Endothelial cell of umbilical vein (primary cell): ENCODE measurements around the gene STRA8. TPM values are rescaled to one million over a fixed set of nuclear protein-coding genes. Genes with fewer than 3 reads are reported as not detected.

Experiments
- BruUV-seq: library from RNA; stranded (reverse); fragments of 400-500 nt; replicated peaks from 2 replicates; lab custom pipeline; 2021; lab: Mats Ljungman, UMichigan
- CTCF ChIA-PET: fragments of 300-600, 350-600 bp; sonication (Branson Sonifier 250); formaldehyde crosslinking; loops from one replicate; lab custom pipeline; 2021; ENCODE audit warnings: antibody characterized with exemption, inconsistent platforms; lab: Charles Lee
- POLR2A ChIA-PET: fragments of 300-600, 350-600 bp; sonication (Branson Sonifier 250); formaldehyde crosslinking; loops from one replicate; lab custom pipeline; 2021; ENCODE audit warnings: antibody characterized with exemption, inconsistent platforms; lab: Charles Lee
- DNase-seq: peaks from one replicate; pipeline ENCODE4 v3.0.0-alpha.2; 2011; ENCODE audit warnings: low read depth, low spot score
- FAIRE-seq: peaks from 2 replicates; lab custom pipeline; 2011; peaks lifted over from hg19 to GRCh38; lab: Jason Lieb, UNC
- H2AFZ ChIP-seq: 2 replicates; pipeline ENCODE4 v1.6.0; 2012; ENCODE audit warnings: low read depth, low read length, control low read depth, inconsistent platforms
- H3K27ac ChIP-seq: 2 replicates; pipeline ENCODE4 v1.5.1; 2011; ENCODE audit warnings: low read depth, mild to moderate bottlenecking, control low read depth, low read length, moderate library complexity; ENCODE audit not compliant: insufficient read depth
- H3K27me3 ChIP-seq, 2 experiments: 2 replicates each; pipeline versions ENCODE4 v1.6.0 to v1.6.1; 2011; ENCODE audit warnings: low read length in 2 of 2, mixed read lengths in 1 of 2; ENCODE audit not compliant: control insufficient read depth in 2 of 2, insufficient read depth in 2 of 2
- H3K36me3 ChIP-seq, 2 experiments: 2 replicates in 1 of 2; 3 replicates in 1 of 2; pipeline ENCODE4 v1.5.1; 2011; ENCODE audit warnings: low read length in 2 of 2, mild to moderate bottlenecking in 1 of 2, moderate library complexity in 1 of 2; ENCODE audit not compliant: control insufficient read depth in 2 of 2, insufficient read depth in 2 of 2; ENCODE audit errors: extremely low read depth in 1 of 2
- H3K4me1 ChIP-seq: 3 replicates; pipeline ENCODE4 v1.5.1; 2011; ENCODE audit warnings: mild to moderate bottlenecking, low read length; ENCODE audit not compliant: control insufficient read depth, insufficient read depth; ENCODE audit errors: extremely low read depth
- H3K4me2 ChIP-seq: 2 replicates; pipeline ENCODE4 v1.6.1; 2011; ENCODE audit warnings: low read length, control low read depth, mixed read lengths; ENCODE audit not compliant: insufficient read depth
- H3K4me3 ChIP-seq, 3 experiments: fragments of 200-600 bp in 1 of 3; sonication (generic), shearing (Covaris generic) in 1 of 3; replicated peaks in 1 of 3; 2 replicates each; pipeline ENCODE4 v1.5.1; 2011 to 2016; ENCODE audit warnings: control low read depth in 3 of 3, low read length in 3 of 3, mild to moderate bottlenecking in 2 of 3, inconsistent platforms in 1 of 3, low read depth in 1 of 3, moderate library complexity in 1 of 3; ENCODE audit not compliant: insufficient read depth in 1 of 3
- H3K79me2 ChIP-seq: 2 replicates; pipeline ENCODE4 v1.6.0; 2012; ENCODE audit warnings: low read length, inconsistent platforms; ENCODE audit not compliant: control insufficient read depth, insufficient read depth
- H3K9ac ChIP-seq: replicated peaks from 2 replicates; pipeline ENCODE3; 2011; ENCODE audit warnings: low read length, control low read depth; ENCODE audit not compliant: insufficient read depth; ENCODE audit errors: extremely low read depth
- H3K9me1 ChIP-seq: replicated peaks from 3 replicates; pipeline ENCODE4 v1.6.0; 2011; ENCODE audit warnings: mild to moderate bottlenecking, low read length; ENCODE audit not compliant: control insufficient read depth, insufficient read depth; ENCODE audit errors: extremely low read depth
- H3K9me3 ChIP-seq: replicated peaks from 2 replicates; pipeline ENCODE4 v1.5.1; 2012; ENCODE audit warnings: low read length, inconsistent platforms; ENCODE audit not compliant: control insufficient read depth, insufficient read depth
- H4K20me1 ChIP-seq: replicated peaks from 2 replicates; pipeline ENCODE3; 2011; ENCODE audit warnings: mild to moderate bottlenecking, low read length; ENCODE audit not compliant: control insufficient read depth, insufficient read depth; ENCODE audit errors: extremely low read depth
- CTCF ChIP-seq, 2 donors: IDR thresholded peaks; 1 replicate in 1 of 2; 2 replicates in 1 of 2; pipeline ENCODE4 v1.5.1; 2011; ENCODE audit warnings: low read length in 2 of 2, mild to moderate bottlenecking in 2 of 2, moderate library complexity in 2 of 2, control low read depth in 1 of 2, inconsistent platforms in 1 of 2, low read depth in 1 of 2; ENCODE audit not compliant: insufficient read depth in 1 of 2; ENCODE audit errors: extremely low read depth in 1 of 2
- EZH2 ChIP-seq: IDR thresholded peaks from 2 replicates; pipeline ENCODE4 v1.6.1; 2012; ENCODE audit warnings: borderline replicate concordance, low read depth, mild to moderate bottlenecking, moderate library complexity, low read length, inconsistent platforms; ENCODE audit not compliant: severe bottlenecking
- FOS ChIP-seq: IDR thresholded peaks from 2 replicates; pipeline ENCODE4 v1.6.1; 2011; ENCODE audit warnings: mild to moderate bottlenecking, low read length, moderate library complexity, borderline replicate concordance; ENCODE audit not compliant: insufficient read depth
- GATA2 ChIP-seq: IDR thresholded peaks from 2 replicates; pipeline ENCODE4 v1.7.0; 2011; ENCODE audit warnings: low read depth, mild to moderate bottlenecking, moderate library complexity, mixed read lengths, low read length; ENCODE audit not compliant: insufficient read length, insufficient read depth
- JUN ChIP-seq: IDR thresholded peaks from 2 replicates; pipeline ENCODE4 v1.6.1; 2011; ENCODE audit warnings: borderline replicate concordance, low read depth; ENCODE audit not compliant: insufficient read length, insufficient read depth
- MYC ChIP-seq: IDR thresholded peaks from one replicate; pipeline ENCODE4 v1.6.1; 2011; ENCODE audit warnings: mild to moderate bottlenecking, low read depth, low read length
- POLR2A ChIP-seq: IDR thresholded peaks from 2 replicates; pipeline ENCODE4 v1.6.1; 2012; ENCODE audit warnings: low read depth, mild to moderate bottlenecking, control low read depth, low read length
- POLR2AphosphoS5 ChIP-seq: IDR thresholded peaks from 2 replicates; pipeline ENCODE4 v1.6.1; 2012; ENCODE audit warnings: low read depth, mild to moderate bottlenecking, control low read depth, low read length, moderate library complexity; ENCODE audit not compliant: insufficient read depth
- dilution Hi-C: fragments of 300-500 bp; cut with MboI; formaldehyde crosslinking; loops from one replicate; pipeline ENCODE4 v1.15.0; 2019; ENCODE audit warnings: low sequenced_read_pairs; ENCODE audit not compliant: extremely low pct_ligation_motif_present
- intact Hi-C: fragments of 100-400 bp; cut with micrococcal nuclease; formaldehyde crosslinking; loops from one replicate; pipeline ENCODE4 v1.10.0; 2022
- polyA plus RNA-seq, 4 experiments: library from polyadenylated mRNA; depleted of rRNA in 3 of 4; stranded (reverse) in 3 of 4; unstranded in 1 of 4; fragments of >200 nt; gene quantifications; 2 replicates each; pipeline versions ENCODE4 v1.2.1 to v1.2.3, GENCODE V29; 2011 to 2012; ENCODE audit warnings: missing spikeins in 1 of 4
- total RNA-seq: library from RNA; stranded (reverse); gene quantifications from 2 replicates; pipeline ENCODE4 v1.2.3, GENCODE V29; 2021
- TF ChIP-seq, protein P1 (sequence below): IDR thresholded peaks from 2 replicates; pipeline ENCODE4 v1.6.1; 2011; ENCODE audit not compliant: insufficient read depth, insufficient read length

STRA8 gene
- total and polyA plus RNA-seq, 2 donors (not counting 3 experiments of a cell fraction or from before 2014, with no cell fraction given) = not detected

DNA sequence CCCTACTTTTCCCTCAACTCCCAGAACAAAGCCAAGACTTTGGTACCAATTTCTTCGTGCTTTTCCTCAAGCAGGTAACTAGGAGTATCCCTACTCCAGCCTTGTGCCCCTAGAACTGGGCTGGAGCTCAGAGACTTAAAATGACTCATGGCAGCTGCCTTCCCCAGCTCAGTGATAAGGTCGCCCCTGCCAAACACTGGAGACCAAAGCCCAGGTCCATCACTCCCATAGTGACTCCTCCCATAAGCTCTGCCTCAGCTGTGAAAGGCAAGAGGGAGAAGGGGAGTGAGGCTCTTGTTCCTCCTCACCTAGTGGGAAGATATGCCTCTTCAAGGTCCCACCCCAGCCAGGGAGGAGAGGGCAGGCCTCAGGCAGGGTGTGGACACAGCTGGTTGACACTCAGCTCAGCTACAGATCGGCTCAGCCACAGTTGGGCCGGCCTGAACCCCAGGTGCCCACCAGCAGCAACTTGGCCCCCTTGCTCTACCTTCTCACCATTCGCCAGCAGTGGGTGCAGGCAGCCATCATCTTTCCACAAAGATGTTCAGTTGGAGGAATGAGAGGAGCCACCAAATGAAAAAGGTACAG is 49.3 kb upstream of the STRA8 start:
- Histone ChIP-seq H3K4me3 (no peak overlapping the region), H3K36me3 (peaks cover 0 to 13% of the 10 kb centered on the region in 2 experiments), H3K27ac (no peak overlapping the region), H3K4me1 (no peaks in the 10 kb centered on the region), H3K4me2 (no peak overlapping the region), H3K9ac (no peak overlapping the region), H3K27me3 (no peaks in the 10 kb centered on the region), H2AFZ (no peak overlapping the region), H3K79me2 (no peaks in the 10 kb centered on the region), H3K9me3 (peaks cover 15% of the 10 kb centered on the region), H4K20me1 (no peaks in the 10 kb centered on the region), H3K9me1 (no peaks in the 10 kb centered on the region)
- no peak for FAIRE-seq
- BruUV-seq = no TSS peak
- TF ChIP-seq EZH2 (no peak), MYC (no peak), POLR2A (no peak), JUN (no peak), POLR2AphosphoS5 (no peak), CTCF (IDR thresholded peaks at IDR 0.05; ENCODE audit: extremely low read depth in 1 of 2, insufficient read depth in 1 of 2, low read depth in 1 of 2, low read length in 2 of 2) (no peak), FOS (no peak), GATA2 (no peak)
- TF ChIP-seq, protein P1, sequence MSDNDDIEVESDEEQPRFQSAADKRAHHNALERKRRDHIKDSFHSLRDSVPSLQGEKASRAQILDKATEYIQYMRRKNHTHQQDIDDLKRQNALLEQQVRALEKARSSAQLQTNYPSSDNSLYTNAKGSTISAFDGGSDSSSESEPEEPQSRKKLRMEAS = no peak
- dilution Hi-C loops = no loop called here
- intact Hi-C loops = no loop called here
- no peak for DNase-seq
- CTCF ChIA-PET = no interaction called here
- POLR2A ChIA-PET = no interaction called here
